Measurements from ENCODE around the gene SPEM3. TPM values are rescaled to one million over a fixed set of nuclear protein-coding genes. Genes with fewer than 3 reads are reported as not detected.
A peak's percentile ranks its signal among the peaks of the same experiment; 100 is the strongest.

Gene SPEM3
- total and polyA plus RNA-seq, 2 donors (not counting 3 experiments of a cell fraction or from before 2014, with no cell fraction given): not detected

GRCh38 chr17:7445619-7445968 lies 16.9 kb downstream of the SPEM3 start:
- ChIA-PET CTCF (interaction anchor here (1.0 to 4.1 kb wide), 4 partner anchors 9 to 115 kb away, joined by 3 to 30 read pairs (median 6); partner anchors contain the start of genes TMEM102 and TMEM256), POLR2A (interaction anchor here (0.9 kb wide), 1 partner anchor 8 kb away, joined by 3 read pairs; no protein-coding TSS in a partner anchor)
- intact Hi-C loops (cut with micrococcal nuclease): loop anchor here (1.0 kb wide), 1 partner anchor 10 kb away; no protein-coding TSS in a partner anchor
- peak overlapping the region; percentile 67 for H3K4me2 ChIP-seq (ENCODE audit: insufficient read depth, low read length)
- H3K9ac ChIP-seq (replicated peaks; ENCODE audit: extremely low read depth, insufficient read depth, low read length): no peak overlapping the region
- peaks cover 11% of the 10 kb centered on the region for H3K4me1 ChIP-seq (ENCODE audit: control insufficient read depth, extremely low read depth, insufficient read depth, low read length)
- no peak for DNase-seq (ENCODE audit: low read depth, low spot score)
- dilution Hi-C loops (cut with MboI; ENCODE audit: extremely low pct_ligation_motif_present, low sequenced_read_pairs): no loop called here
- peak overlapping the region; percentile 71 for H2AFZ ChIP-seq (ENCODE audit: low read depth, low read length)
- no TSS peak for BruUV-seq (replicated peaks)
- H4K20me1 ChIP-seq (replicated peaks; ENCODE audit: control insufficient read depth, extremely low read depth, insufficient read depth, low read length): no peaks in the 10 kb centered on the region
- FAIRE-seq: peak; percentile 12
- H3K79me2 ChIP-seq (ENCODE audit: control insufficient read depth, insufficient read depth, low read length): no peaks in the 10 kb centered on the region
- TF ChIP-seq JUN (IDR thresholded peaks at IDR 0.05; ENCODE audit: borderline replicate concordance, insufficient read depth, insufficient read length, low read depth) (no peak), GATA2 (IDR thresholded peaks at IDR 0.05; ENCODE audit: insufficient read depth, insufficient read length, low read depth, low read length) (no peak), POLR2A (IDR thresholded peaks at IDR 0.05; ENCODE audit: low read depth, low read length) (no peak), CTCF (IDR thresholded peaks at IDR 0.05; ENCODE audit: extremely low read depth in 1 of 2, insufficient read depth in 1 of 2, low read depth in 1 of 2, low read length in 2 of 2) (no peak), MYC (IDR thresholded peaks at IDR 0.05; ENCODE audit: low read depth, low read length) (no peak), EZH2 (IDR thresholded peaks at IDR 0.05; ENCODE audit: borderline replicate concordance, low read depth, low read length, severe bottlenecking) (no peak), FOS (IDR thresholded peaks at IDR 0.05; ENCODE audit: borderline replicate concordance, insufficient read depth, low read length) (no peak), MAX (IDR thresholded peaks at IDR 0.05; ENCODE audit: insufficient read depth, insufficient read length) (no peak), POLR2AphosphoS5 (IDR thresholded peaks at IDR 0.05; ENCODE audit: insufficient read depth, low read depth, low read length) (no peak)
- H3K36me3 ChIP-seq (ENCODE audit: control insufficient read depth in 2 of 2, extremely low read depth in 1 of 2, insufficient read depth in 2 of 2, low read length in 2 of 2): no peaks in the 10 kb centered on the region
- peaks cover 19 to 23% of the 10 kb centered on the region in 2 experiments for H3K27me3 ChIP-seq (ENCODE audit: control insufficient read depth in 2 of 2, insufficient read depth in 2 of 2, low read length in 2 of 2)
- H3K9me1 ChIP-seq (replicated peaks; ENCODE audit: control insufficient read depth, extremely low read depth, insufficient read depth, low read length): no peaks in the 10 kb centered on the region
- H3K27ac ChIP-seq (ENCODE audit: insufficient read depth, low read depth, low read length): no peak overlapping the region
- H3K9me3 ChIP-seq (replicated peaks; ENCODE audit: control insufficient read depth, insufficient read depth, low read length): no peaks in the 10 kb centered on the region
- H3K4me3 ChIP-seq (replicated peaks in 1 of 3; ENCODE audit: insufficient read depth in 1 of 3, low read depth in 1 of 3, low read length in 3 of 3): peak overlapping the region in 1 of 3 experiments; percentile 25

Data from endothelial cell of umbilical vein (primary cell).